ENCODE data around the gene TLR8.

The TLR8 gene

GRCh38 chrX:12903646-12904045 lies 2.8 kb upstream of the TLR8 start:
- H3K4me3 ChIP-seq (ENCODE audit: low read depth, low read length): no peak overlapping the region
- DNase-seq (ENCODE audit: low read depth, low spot score): no peak
- in situ Hi-C loops (cut with HindIII; ENCODE audit: low sequenced_read_pairs): no loop called here
- TF ChIP-seq CTCF (IDR thresholded peaks at IDR 0.05; ENCODE audit: low read depth, low read length): no peak

GRCh38 chrX:12910423-12911121 lies 4.2 kb downstream of the TLR8 start:
- no peak for DNase-seq (ENCODE audit: low read depth, low spot score)

GRCh38 chrX:12911122-12911470 lies 4.7 kb downstream of the TLR8 start:
- DNase-seq (ENCODE audit: low read depth, low spot score): no peak
- no peak overlapping the region for H3K4me3 ChIP-seq (ENCODE audit: low read depth, low read length)
- no peak for TF ChIP-seq CTCF (IDR thresholded peaks at IDR 0.05; ENCODE audit: low read depth, low read length)
- in situ Hi-C loops (cut with HindIII; ENCODE audit: low sequenced_read_pairs): no loop called here

More at GRCh38 chrX:12910423-12911121, 4.2 kb downstream of the TLR8 start:
- in situ Hi-C loops (cut with HindIII; ENCODE audit: low sequenced_read_pairs): no loop called here
- no peak overlapping the region for H3K4me3 ChIP-seq (ENCODE audit: low read depth, low read length)
- no peak for TF ChIP-seq CTCF (IDR thresholded peaks at IDR 0.05; ENCODE audit: low read depth, low read length)

GRCh38 chrX:12912791-12913482 lies 6.5 kb downstream of the TLR8 start:
- no peak overlapping the region for H3K4me3 ChIP-seq (ENCODE audit: low read depth, low read length)
- in situ Hi-C loops (cut with HindIII; ENCODE audit: low sequenced_read_pairs): no loop called here
- no peak for TF ChIP-seq CTCF (IDR thresholded peaks at IDR 0.05; ENCODE audit: low read depth, low read length)
- no peak for DNase-seq (ENCODE audit: low read depth, low spot score)

GRCh38 chrX:12917753-12918152 lies 11.3 kb downstream of the TLR8 start:
- in situ Hi-C loops (cut with HindIII; ENCODE audit: low sequenced_read_pairs): no loop called here
- H3K4me3 ChIP-seq (ENCODE audit: low read depth, low read length): no peak overlapping the region
- TF ChIP-seq CTCF (IDR thresholded peaks at IDR 0.05; ENCODE audit: low read depth, low read length): no peak
- no peak for DNase-seq (ENCODE audit: low read depth, low spot score)

- in situ Hi-C loops (cut with HindIII; ENCODE audit: low sequenced_read_pairs): no loop called here
- no peak for DNase-seq (ENCODE audit: low read depth, low spot score)
- no peak overlapping the region for H3K4me3 ChIP-seq (ENCODE audit: low read depth, low read length)
- TF ChIP-seq CTCF (IDR thresholded peaks at IDR 0.05; ENCODE audit: low read depth, low read length): no peak
Measured at GRCh38 chrX:12919051-12919450, 12.6 kb downstream of the TLR8 start.

Measured in astrocyte of the spinal cord (primary cell).